Naive thymus-derived CD4-positive, alpha-beta T cell (primary cell): ENCODE measurements around the gene PTPRE. TPM values are rescaled to one million over a fixed set of nuclear protein-coding genes. Genes with fewer than 3 reads are reported as not detected.

Source experiments
- ATAC-seq: fragments of 150-1000 bp; cut with Tn5 transposase; 2 replicates; pipeline ENCODE4 v1.10.0; 2021; ENCODE audit warnings: mild to moderate bottlenecking, moderate library complexity
- CTCF ChIA-PET: fragments of 350-600 bp; sonication (Branson Sonifier 250); formaldehyde crosslinking; loops from one replicate; lab custom pipeline; 2021; ENCODE audit warnings: antibody characterized with exemption; lab: Charles Lee
- POLR2A ChIA-PET: fragments of 350-600 bp; sonication (Branson Sonifier 250); formaldehyde crosslinking; loops from one replicate; lab custom pipeline; 2021; ENCODE audit warnings: antibody characterized with exemption, inconsistent platforms; lab: Charles Lee
- DNase-seq, 9 donors: peaks; one replicate each; pipeline versions ENCODE4 v3.0.0 to v3.0.0-alpha.2; 2020 to 2022; ENCODE audit warnings: mixed read lengths in 1 of 9
- H3K27ac ChIP-seq: one replicate; pipeline ENCODE4 v1.7.0; 2013; ENCODE audit warnings: mild to moderate bottlenecking, low read depth, low read length, moderate library complexity
- H3K27me3 ChIP-seq, 2 donors: one replicate each; pipeline ENCODE4 v1.7.0; 2013; ENCODE audit warnings: low read length in 2 of 2, mild to moderate bottlenecking in 2 of 2, moderate library complexity in 2 of 2; ENCODE audit not compliant: control insufficient read depth in 2 of 2, insufficient read depth in 2 of 2
- H3K36me3 ChIP-seq, 3 experiments: 1 replicate in 2 of 3; 2 replicates in 1 of 3; pipeline ENCODE4 v1.7.0; 2013; ENCODE audit warnings: low read length in 3 of 3, mild to moderate bottlenecking in 3 of 3, moderate library complexity in 1 of 3; ENCODE audit not compliant: insufficient read depth in 3 of 3, control insufficient read depth in 2 of 3
- H3K4me1 ChIP-seq, 2 donors: one replicate each; pipeline ENCODE4 v1.7.0; 2013; ENCODE audit warnings: low read length in 2 of 2, mild to moderate bottlenecking in 2 of 2, moderate library complexity in 1 of 2; ENCODE audit not compliant: control insufficient read depth in 2 of 2, insufficient read depth in 2 of 2
- H3K4me3 ChIP-seq: 2 replicates; pipeline ENCODE4 v1.7.0; 2013; ENCODE audit warnings: mild to moderate bottlenecking, low read length
- H3K9me3 ChIP-seq, 3 experiments: 1 replicate in 2 of 3; 2 replicates in 1 of 3; pipeline ENCODE4 v1.7.0; 2013; ENCODE audit warnings: low read length in 3 of 3; ENCODE audit not compliant: control insufficient read depth in 2 of 3
- H3K27ac Mint-ChIP-seq, 9 donors: one replicate each; pipeline ENCODE4 v1.8.0; 2020 to 2022; ENCODE audit warnings: mixed read lengths in 9 of 9, mild to moderate bottlenecking in 8 of 9, moderate library complexity in 5 of 9, inconsistent platforms in 2 of 9
- H3K27me3 Mint-ChIP-seq, 5 donors: one replicate each; pipeline ENCODE4 v1.8.0; 2021 to 2022; ENCODE audit warnings: mixed read lengths in 5 of 5, mild to moderate bottlenecking in 1 of 5
- H3K36me3 Mint-ChIP-seq, 5 donors: one replicate each; pipeline ENCODE4 v1.8.0; 2020 to 2022; ENCODE audit warnings: mixed read lengths in 5 of 5, mild to moderate bottlenecking in 3 of 5, inconsistent platforms in 1 of 5
- H3K4me1 Mint-ChIP-seq, 7 donors: one replicate each; pipeline ENCODE4 v1.8.0; 2020 to 2022; ENCODE audit warnings: mixed read lengths in 7 of 7, mild to moderate bottlenecking in 3 of 7, inconsistent platforms in 1 of 7
- H3K4me3 Mint-ChIP-seq, 10 donors: one replicate each; pipeline ENCODE4 v1.8.0; 2020 to 2022; ENCODE audit warnings: mild to moderate bottlenecking in 10 of 10, mixed read lengths in 10 of 10, moderate library complexity in 6 of 10, inconsistent platforms in 2 of 10
- H3K9me3 Mint-ChIP-seq, 11 donors: one replicate each; pipeline ENCODE4 v1.8.0; 2020 to 2022; ENCODE audit warnings: mixed read lengths in 11 of 11, mild to moderate bottlenecking in 4 of 11, inconsistent platforms in 1 of 11, moderate library complexity in 1 of 11
- intact Hi-C, 2 donors: fragments of 100-400 bp; cut with micrococcal nuclease; formaldehyde crosslinking; loops; one replicate each; pipeline ENCODE4 v1.15.1; 2023
- polyA plus RNA-seq, 2 donors: library from polyadenylated mRNA; unstranded; fragments of 300-500 nt; fragmentation: Illumina TruSeq; gene quantifications; one replicate each; pipeline ENCODE4 v1.2.3, GENCODE V29; 2021
- total RNA-seq, 6 experiments: library from RNA in 5 of 6; stranded (reverse) in 5 of 6; gene quantifications; 1 replicate in 5 of 6; 2 replicates in 1 of 6; pipeline ENCODE4 v1.2.3 and lab custom pipeline; 2021 to 2026

PTPRE gene
- total and polyA plus RNA-seq, 7 experiments from 2014 or later: 6.6 to 237 (median 27.9) TPM

- ATAC-seq (no peak), DNase-seq (no peak)
- Histone ChIP-seq H3K27ac (no peak overlapping the region), H3K4me1 (peaks cover 9 to 18% of the 10 kb centered on the region in 2 donors), H3K4me3 (no peak overlapping the region), H3K9me3 (no peaks in the 10 kb centered on the region), H3K36me3 (no peaks in the 10 kb centered on the region), H3K27me3 (peaks cover 10 to 11% of the 10 kb centered on the region in 2 donors)
- intact Hi-C loops: loop anchor here (5.0 to 10.0 kb wide), 3 partner anchors 41 to 1336 kb away; partner anchors contain the start of gene MGMT (in 1 of the 2)
- no peak overlapping the region for H3K27ac Mint-ChIP-seq
- H3K9me3 Mint-ChIP-seq: no peaks in the 10 kb centered on the region
- H3K4me3 Mint-ChIP-seq: no peak overlapping the region
- CTCF ChIA-PET: no interaction called here
- POLR2A ChIA-PET: interaction anchor here (0.6 kb wide), 1 partner anchor 1307 kb away, joined by 3 read pairs; no protein-coding TSS in a partner anchor
- peaks cover 17 to 26% (median 19%) of the 10 kb centered on the region in 5 donors for H3K27me3 Mint-ChIP-seq
- peaks cover 6 to 27% (median 19%) of the 10 kb centered on the region in 7 donors for H3K4me1 Mint-ChIP-seq
- peaks cover 0 to 15% (median 0%) of the 10 kb centered on the region in 5 donors for H3K36me3 Mint-ChIP-seq
Measured at GRCh38 chr10:128128582-128128981, 221.7 kb downstream of the PTPRE start.

- DNase-seq (no peak), ATAC-seq (no peak)
- H3K4me3 ChIP-seq: no peak overlapping the region
- CTCF ChIA-PET: no interaction called here
- no peak overlapping the region for H3K27ac Mint-ChIP-seq
- no peaks in the 10 kb centered on the region for H3K9me3 Mint-ChIP-seq
- peaks cover 4 to 18% (median 15%) of the 10 kb centered on the region in 7 donors for H3K4me1 Mint-ChIP-seq
- POLR2A ChIA-PET: no interaction called here
- peaks cover 3 to 32% (median 5%) of the 10 kb centered on the region in 5 donors for H3K27me3 Mint-ChIP-seq
- peaks cover 0 to 5% (median 0%) of the 10 kb centered on the region in 5 donors for H3K36me3 Mint-ChIP-seq
- no peaks in the 10 kb centered on the region for H3K9me3 ChIP-seq
- peaks cover under 1 to 1% of the 10 kb centered on the region in 2 donors for H3K27me3 ChIP-seq
- H3K36me3 ChIP-seq: no peaks in the 10 kb centered on the region
- peaks cover 8 to 9% of the 10 kb centered on the region in 2 donors for H3K4me1 ChIP-seq
- intact Hi-C loops: no loop called here
- H3K27ac ChIP-seq: no peak overlapping the region
- no peak overlapping the region for H3K4me3 Mint-ChIP-seq
Measured at GRCh38 chr10:128130051-128130450, 223.1 kb downstream of the PTPRE start.

Other genes starting within 250 kb of the PTPRE start
- under 1 TPM in 1 of 5 experiments, not detected in 4; 0.24 TPM for gene FOXI2, start 169.9 kb upstream of the PTPRE start, total RNA-seq
- not detected for gene FOXI2, start 169.9 kb upstream of the PTPRE start, polyA plus RNA-seq
- gene CLRN3, start 14.2 kb upstream of the PTPRE start, total RNA-seq: not detected
- gene CLRN3, start 14.2 kb upstream of the PTPRE start, polyA plus RNA-seq: not detected
- gene MKI67, start 219.3 kb downstream of the PTPRE start, total RNA-seq: 100 to 1,000 TPM in 1 of 5 experiments, 1 to 10 TPM in 2, under 1 TPM in 2; 0.05 to 219 (median 1.6) TPM
- gene MKI67, start 219.3 kb downstream of the PTPRE start, polyA plus RNA-seq: under 1 TPM; 0.12 to 0.20 TPM